Measurements from ENCODE around the gene TTC33.

TTC33 gene

GRCh38 chr5:40685193-40685592 lies 70.6 kb downstream of the TTC33 start:
- H3K27me3 ChIP-seq (ENCODE audit: control insufficient read depth, insufficient read depth, low read length): peaks cover 35% of the 10 kb centered on the region
- H3K4me1 ChIP-seq (ENCODE audit: control insufficient read depth, low read depth, low read length): no peaks in the 10 kb centered on the region
- no peak overlapping the region for H3K4me3 ChIP-seq (ENCODE audit: low read length)
- H3K9me3 ChIP-seq (ENCODE audit: control insufficient read depth, low read depth, low read length): no peaks in the 10 kb centered on the region
- no peaks in the 10 kb centered on the region for H3K36me3 ChIP-seq (ENCODE audit: control insufficient read depth, low read depth, low read length)
- H3K27ac ChIP-seq (ENCODE audit: low read length): no peak overlapping the region
- no peak overlapping the region for H3K9ac ChIP-seq (ENCODE audit: low read length)

GRCh38 chr5:40683305-40683704 lies 72.5 kb downstream of the TTC33 start:
- Histone ChIP-seq H3K27me3 (ENCODE audit: control insufficient read depth, insufficient read depth, low read length) (peaks cover 43% of the 10 kb centered on the region), H3K27ac (ENCODE audit: low read length) (no peak overlapping the region), H3K36me3 (ENCODE audit: control insufficient read depth, low read depth, low read length) (no peaks in the 10 kb centered on the region), H3K9ac (ENCODE audit: low read length) (no peak overlapping the region), H3K4me1 (ENCODE audit: control insufficient read depth, low read depth, low read length) (peaks cover 5% of the 10 kb centered on the region), H3K9me3 (ENCODE audit: control insufficient read depth, low read depth, low read length) (no peaks in the 10 kb centered on the region), H3K4me3 (ENCODE audit: low read length) (no peak overlapping the region)

- Histone ChIP-seq H3K27me3 (ENCODE audit: control insufficient read depth, insufficient read depth, low read length) (peaks cover 51% of the 10 kb centered on the region), H3K9me3 (ENCODE audit: control insufficient read depth, low read depth, low read length) (no peaks in the 10 kb centered on the region), H3K9ac (ENCODE audit: low read length) (no peak overlapping the region), H3K4me1 (ENCODE audit: control insufficient read depth, low read depth, low read length) (peaks cover 7% of the 10 kb centered on the region), H3K27ac (ENCODE audit: low read length) (no peak overlapping the region), H3K36me3 (ENCODE audit: control insufficient read depth, low read depth, low read length) (no peaks in the 10 kb centered on the region), H3K4me3 (ENCODE audit: low read length) (peak overlapping the region; percentile 75)
These were observed 73.4 kb downstream of the TTC33 start for GRCh38 chr5:40682154-40683017.

DNA sequence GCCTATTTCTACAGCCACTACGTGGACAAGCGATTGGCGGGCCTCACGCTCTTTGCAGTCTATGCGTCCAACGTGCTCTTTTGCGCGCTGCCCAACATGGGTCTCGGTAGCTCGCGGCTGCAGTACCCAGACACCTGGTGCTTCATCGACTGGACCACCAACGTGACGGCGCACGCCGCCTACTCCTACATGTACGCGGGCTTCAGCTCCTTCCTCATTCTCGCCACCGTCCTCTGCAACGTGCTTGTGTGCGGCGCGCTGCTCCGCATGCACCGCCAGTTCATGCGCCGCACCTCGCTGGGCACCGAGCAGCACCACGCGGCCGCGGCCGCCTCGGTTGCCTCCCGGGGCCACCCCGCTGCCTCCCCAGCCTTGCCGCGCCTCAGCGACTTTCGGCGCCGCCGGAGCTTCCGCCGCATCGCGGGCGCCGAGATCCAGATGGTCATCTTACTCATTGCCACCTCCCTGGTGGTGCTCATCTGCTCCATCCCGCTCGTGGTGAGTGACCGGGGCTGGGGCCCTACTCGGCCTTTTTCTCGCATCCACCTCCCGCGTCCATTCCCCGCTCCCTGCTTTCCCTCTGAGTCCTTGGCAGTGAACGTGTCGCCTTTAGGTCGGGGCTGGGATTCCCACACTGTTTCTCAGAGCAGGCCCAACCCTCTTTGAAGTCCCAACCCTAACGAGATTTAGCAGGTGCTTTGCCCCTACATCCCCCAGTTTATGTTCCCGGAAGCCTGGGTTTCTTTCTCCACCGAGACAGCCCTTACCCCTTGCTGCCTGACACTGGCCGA lies 74.2 kb downstream of the TTC33 start:
- no peak overlapping the region for H3K27ac ChIP-seq (ENCODE audit: low read length)
- no peaks in the 10 kb centered on the region for H3K9me3 ChIP-seq (ENCODE audit: control insufficient read depth, low read depth, low read length)
- no peaks in the 10 kb centered on the region for H3K36me3 ChIP-seq (ENCODE audit: control insufficient read depth, low read depth, low read length)
- H3K27me3 ChIP-seq (ENCODE audit: control insufficient read depth, insufficient read depth, low read length): peaks cover 51% of the 10 kb centered on the region
- no peak overlapping the region for H3K9ac ChIP-seq (ENCODE audit: low read length)
- H3K4me3 ChIP-seq (ENCODE audit: low read length): peak overlapping the region; percentile 75
- peaks cover 15% of the 10 kb centered on the region for H3K4me1 ChIP-seq (ENCODE audit: control insufficient read depth, low read depth, low read length)

DNA sequence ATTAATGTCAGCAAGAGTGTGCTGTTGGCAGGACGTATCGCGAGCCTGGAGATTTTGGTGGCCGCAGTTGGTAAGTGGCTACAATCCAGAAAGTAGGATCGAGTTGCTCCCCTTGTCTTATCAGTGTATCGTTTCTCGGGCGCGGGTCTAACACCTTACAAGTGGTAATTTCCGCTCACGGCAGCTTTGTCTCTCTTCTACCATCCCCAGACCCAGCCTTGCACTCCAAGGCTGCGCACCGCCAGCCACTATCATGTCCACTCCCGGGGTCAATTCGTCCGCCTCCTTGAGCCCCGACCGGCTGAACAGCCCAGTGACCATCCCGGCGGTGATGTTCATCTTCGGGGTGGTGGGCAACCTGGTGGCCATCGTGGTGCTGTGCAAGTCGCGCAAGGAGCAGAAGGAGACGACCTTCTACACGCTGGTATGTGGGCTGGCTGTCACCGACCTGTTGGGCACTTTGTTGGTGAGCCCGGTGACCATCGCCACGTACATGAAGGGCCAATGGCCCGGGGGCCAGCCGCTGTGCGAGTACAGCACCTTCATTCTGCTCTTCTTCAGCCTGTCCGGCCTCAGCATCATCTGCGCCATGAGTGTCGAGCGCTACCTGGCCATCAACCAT lies 74.9 kb downstream of the TTC33 start:
- Histone ChIP-seq H3K27ac (ENCODE audit: low read length) (no peak overlapping the region), H3K27me3 (ENCODE audit: control insufficient read depth, insufficient read depth, low read length) (peaks cover 51% of the 10 kb centered on the region), H3K4me3 (ENCODE audit: low read length) (peak overlapping the region; percentile 75), H3K36me3 (ENCODE audit: control insufficient read depth, low read depth, low read length) (no peaks in the 10 kb centered on the region), H3K4me1 (ENCODE audit: control insufficient read depth, low read depth, low read length) (peaks cover 15% of the 10 kb centered on the region), H3K9me3 (ENCODE audit: control insufficient read depth, low read depth, low read length) (no peaks in the 10 kb centered on the region), H3K9ac (ENCODE audit: low read length) (no peak overlapping the region)

- no peaks in the 10 kb centered on the region for H3K36me3 ChIP-seq (ENCODE audit: control insufficient read depth, low read depth, low read length)
- H3K9ac ChIP-seq (ENCODE audit: low read length): peak within 1 kb of the TSS; percentile 46
- H3K4me1 ChIP-seq (ENCODE audit: control insufficient read depth, low read depth, low read length): peaks cover 15% of the 10 kb centered on the region
- H3K27me3 ChIP-seq (ENCODE audit: control insufficient read depth, insufficient read depth, low read length): peaks cover 51% of the 10 kb centered on the region
- peak within 1 kb of the TSS; percentile 75 for H3K4me3 ChIP-seq (ENCODE audit: low read length)
- H3K27ac ChIP-seq (ENCODE audit: low read length): no peak within 1 kb of the TSS
- no peaks in the 10 kb centered on the region for H3K9me3 ChIP-seq (ENCODE audit: control insufficient read depth, low read depth, low read length)
These were observed 75.7 kb downstream of the TTC33 start, which contains the start of gene PTGER4 for GRCh38 chr5:40679913-40680681. TSS of gene PTGER4 (plus strand) at chr5:40679915. CDS start at chr5:40680994, 1,079 bp downstream.

- Histone ChIP-seq H3K27ac (ENCODE audit: low read length) (no peak overlapping the region), H3K27me3 (ENCODE audit: control insufficient read depth, insufficient read depth, low read length) (peaks cover 51% of the 10 kb centered on the region), H3K4me1 (ENCODE audit: control insufficient read depth, low read depth, low read length) (peaks cover 15% of the 10 kb centered on the region), H3K9me3 (ENCODE audit: control insufficient read depth, low read depth, low read length) (no peaks in the 10 kb centered on the region), H3K4me3 (ENCODE audit: low read length) (peak overlapping the region; percentile 75), H3K9ac (ENCODE audit: low read length) (peak overlapping the region; percentile 46), H3K36me3 (ENCODE audit: control insufficient read depth, low read depth, low read length) (no peaks in the 10 kb centered on the region)
These were observed 76.4 kb downstream of the TTC33 start for GRCh38 chr5:40679148-40679912.

DNA sequence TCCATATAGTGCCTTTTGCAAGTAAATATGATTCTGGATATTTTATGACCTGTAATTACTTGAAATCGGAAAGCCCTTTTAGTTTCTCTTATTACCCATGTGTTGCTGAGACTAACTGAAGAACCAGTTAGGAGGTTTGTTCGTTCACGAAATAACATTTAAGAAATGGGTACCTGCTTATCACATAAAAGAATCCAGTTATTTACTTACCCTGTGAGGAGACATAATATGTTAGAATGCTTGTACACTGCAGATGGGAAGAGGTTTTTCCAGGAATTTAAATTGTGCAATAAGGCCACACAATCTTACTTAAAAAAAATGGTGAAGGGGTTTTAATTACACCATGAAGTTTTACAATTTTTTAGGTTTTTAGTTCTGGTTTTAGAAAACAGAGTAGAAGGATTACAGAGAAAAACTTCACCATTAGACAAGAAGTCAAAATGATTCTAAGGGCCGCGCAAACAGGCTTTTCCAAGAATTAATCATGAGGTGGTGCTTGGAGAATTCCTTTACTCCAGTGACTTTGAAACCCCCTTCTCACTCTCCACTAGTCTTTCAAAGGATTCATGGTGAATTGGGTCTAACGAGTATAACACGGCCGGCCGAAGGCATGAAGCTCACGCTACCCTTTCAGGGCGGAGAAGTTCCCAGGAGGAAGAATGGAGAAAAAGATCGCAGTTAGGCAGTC lies 77.2 kb downstream of the TTC33 start:
- Histone ChIP-seq H3K27ac (ENCODE audit: low read length) (no peak overlapping the region), H3K36me3 (ENCODE audit: control insufficient read depth, low read depth, low read length) (no peaks in the 10 kb centered on the region), H3K4me1 (ENCODE audit: control insufficient read depth, low read depth, low read length) (peaks cover 15% of the 10 kb centered on the region), H3K27me3 (ENCODE audit: control insufficient read depth, insufficient read depth, low read length) (peaks cover 50% of the 10 kb centered on the region), H3K4me3 (ENCODE audit: low read length) (peak overlapping the region; percentile 75), H3K9me3 (ENCODE audit: control insufficient read depth, low read depth, low read length) (no peaks in the 10 kb centered on the region), H3K9ac (ENCODE audit: low read length) (peak overlapping the region; percentile 46)

DNA sequence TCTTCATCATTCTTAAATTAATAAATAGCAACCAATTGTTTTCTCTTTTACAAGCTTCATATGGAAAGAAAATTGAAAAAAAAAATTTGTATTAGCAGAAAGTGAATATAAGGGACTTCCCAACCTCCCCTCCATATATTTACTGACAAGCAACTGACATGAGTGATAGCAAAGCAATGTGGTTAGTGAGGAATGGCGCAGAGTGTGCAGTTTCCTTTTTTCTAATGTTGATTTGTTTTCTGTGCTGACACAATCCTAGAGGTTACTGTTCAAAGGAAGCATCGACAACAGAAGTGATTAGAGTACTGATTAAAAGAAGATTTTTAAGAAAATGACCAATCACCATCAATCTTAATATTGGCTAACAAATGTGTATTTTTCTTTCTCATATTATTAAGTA lies 77.7 kb downstream of the TTC33 start:
- H3K27ac ChIP-seq (ENCODE audit: low read length): no peak overlapping the region
- peaks cover 44% of the 10 kb centered on the region for H3K27me3 ChIP-seq (ENCODE audit: control insufficient read depth, insufficient read depth, low read length)
- H3K9me3 ChIP-seq (ENCODE audit: control insufficient read depth, low read depth, low read length): no peaks in the 10 kb centered on the region
- no peak overlapping the region for H3K4me3 ChIP-seq (ENCODE audit: low read length)
- H3K4me1 ChIP-seq (ENCODE audit: control insufficient read depth, low read depth, low read length): peaks cover 15% of the 10 kb centered on the region
- H3K36me3 ChIP-seq (ENCODE audit: control insufficient read depth, low read depth, low read length): no peaks in the 10 kb centered on the region
- H3K9ac ChIP-seq (ENCODE audit: low read length): no peak overlapping the region

GRCh38 chr5:40677456-40677855 lies 78.3 kb downstream of the TTC33 start:
- H3K4me3 ChIP-seq (ENCODE audit: low read length): no peak overlapping the region
- peaks cover 39% of the 10 kb centered on the region for H3K27me3 ChIP-seq (ENCODE audit: control insufficient read depth, insufficient read depth, low read length)
- H3K9ac ChIP-seq (ENCODE audit: low read length): no peak overlapping the region
- peaks cover 15% of the 10 kb centered on the region for H3K4me1 ChIP-seq (ENCODE audit: control insufficient read depth, low read depth, low read length)
- no peak overlapping the region for H3K27ac ChIP-seq (ENCODE audit: low read length)
- H3K9me3 ChIP-seq (ENCODE audit: control insufficient read depth, low read depth, low read length): no peaks in the 10 kb centered on the region
- no peaks in the 10 kb centered on the region for H3K36me3 ChIP-seq (ENCODE audit: control insufficient read depth, low read depth, low read length)
